B cell (primary cell): ENCODE results near the gene LDLRAD2. TPM values are rescaled to one million over a fixed set of nuclear protein-coding genes. Genes with fewer than 3 reads are reported as not detected.
A peak's percentile ranks its signal among the peaks of the same experiment; 100 is the strongest.

ENCODE experiments used
- ATAC-seq: fragments of 200-7000 bp; cut with Tn5 transposase; one replicate; pipeline ENCODE4 v1.10.0; 2021; ENCODE audit warnings: low read depth, mild to moderate bottlenecking, moderate number of reproducible peaks, moderate library complexity
- CTCF ChIA-PET: fragments of 350-600 bp; sonication (Branson Sonifier 250); formaldehyde crosslinking; loops from one replicate; lab custom pipeline; 2021; ENCODE audit warnings: antibody characterized with exemption, inconsistent platforms; lab: Charles Lee
- POLR2A ChIA-PET: fragments of 350-600 bp; sonication (Branson Sonifier 250); formaldehyde crosslinking; loops from one replicate; lab custom pipeline; 2021; ENCODE audit warnings: antibody characterized with exemption; lab: Charles Lee
- DNase-seq: peaks from one replicate; pipeline ENCODE4 v3.0.0; 2013
- H2AFZ ChIP-seq: 2 replicates; pipeline ENCODE4 v1.6.1; 2012; ENCODE audit warnings: mild to moderate bottlenecking, low read depth, low read length; ENCODE audit not compliant: insufficient read depth, poor library complexity, severe bottlenecking
- H3K27ac ChIP-seq, 2 donors: 1 replicate in 1 of 2; 2 replicates in 1 of 2; pipeline ENCODE4 v1.5.1; 2012 to 2013; ENCODE audit warnings: low read length in 2 of 2, mild to moderate bottlenecking in 2 of 2, moderate library complexity in 1 of 2
- H3K27me3 ChIP-seq, 4 experiments: fragments of 200-600 bp in 1 of 4; sonication (generic) in 1 of 4; replicated peaks in 1 of 4; 1 replicate in 2 of 4; 2 replicates in 2 of 4; pipeline versions ENCODE4 v1.6.1 to v1.7.0; 2013 to 2016; ENCODE audit warnings: low read length in 3 of 4, mild to moderate bottlenecking in 2 of 4, mixed read lengths in 1 of 4, moderate library complexity in 1 of 4; ENCODE audit not compliant: insufficient read depth in 4 of 4, control insufficient read depth in 3 of 4; ENCODE audit errors: control extremely low read depth in 1 of 4
- H3K36me3 ChIP-seq, 2 experiments: replicated peaks in 1 of 2; 1 replicate in 1 of 2; 2 replicates in 1 of 2; pipeline versions ENCODE4 v1.6.1 to v1.7.1; 2013; ENCODE audit warnings: low read length in 1 of 2; ENCODE audit not compliant: insufficient read depth in 2 of 2, control insufficient read depth in 1 of 2; ENCODE audit errors: control extremely low read depth in 1 of 2, extremely low read depth in 1 of 2
- H3K4me1 ChIP-seq, 2 donors: fragments of 200-600 bp in 1 of 2; sonication (generic) in 1 of 2; 1 replicate in 1 of 2; 2 replicates in 1 of 2; pipeline versions ENCODE4 v1.5.1 to v1.6.1; 2013 to 2017; ENCODE audit warnings: low read length in 2 of 2; ENCODE audit not compliant: control insufficient read depth in 2 of 2, insufficient read depth in 2 of 2
- H3K4me2 ChIP-seq: replicated peaks from 2 replicates; pipeline ENCODE3; 2012; ENCODE audit warnings: mild to moderate bottlenecking, low read depth, low read length; ENCODE audit not compliant: poor library complexity, severe bottlenecking
- H3K4me3 ChIP-seq, 5 experiments: fragments of 200-600 bp in 1 of 5; sonication (generic) in 1 of 5; 1 replicate in 3 of 5; 2 replicates in 2 of 5; pipeline versions ENCODE4 v1.5.1 to v1.7.0; 2011 to 2016; ENCODE audit warnings: low read length in 4 of 5, mild to moderate bottlenecking in 4 of 5, low read depth in 2 of 5, control low read depth in 1 of 5, moderate library complexity in 1 of 5; ENCODE audit not compliant: insufficient read depth in 1 of 5; ENCODE audit errors: control extremely low read depth in 1 of 5, extremely low read depth in 1 of 5
- H3K79me2 ChIP-seq: fragments of 200-600 bp; sonication (generic); one replicate; pipeline ENCODE4 v1.6.0; 2016; ENCODE audit warnings: low read length; ENCODE audit not compliant: control insufficient read depth, insufficient read depth
- H3K9ac ChIP-seq: fragments of 200-600 bp; sonication (generic); 2 replicates; pipeline ENCODE4 v1.6.1; 2017; ENCODE audit warnings: mild to moderate bottlenecking, low read length, moderate library complexity
- H3K9me3 ChIP-seq, 3 donors: one replicate each; pipeline versions ENCODE4 v1.6.1 to v1.7.1; 2013; ENCODE audit warnings: low read length in 2 of 3; ENCODE audit not compliant: control insufficient read depth in 2 of 3, insufficient read depth in 1 of 3; ENCODE audit errors: control extremely low read depth in 1 of 3
- H4K20me1 ChIP-seq: 2 replicates; pipeline ENCODE4 v1.6.0; 2012; ENCODE audit warnings: mild to moderate bottlenecking, low read length; ENCODE audit not compliant: insufficient read depth, control insufficient read depth, poor library complexity, severe bottlenecking
- H3K27ac Mint-ChIP-seq: one replicate; pipeline ENCODE4 v1.8.0; 2021; ENCODE audit warnings: mixed read lengths
- H3K27me3 Mint-ChIP-seq: one replicate; pipeline ENCODE4 v1.8.0; 2021; ENCODE audit warnings: mixed read lengths
- H3K4me1 Mint-ChIP-seq: one replicate; pipeline ENCODE4 v1.8.0; 2021; ENCODE audit warnings: mixed read lengths
- H3K4me3 Mint-ChIP-seq: one replicate; pipeline ENCODE4 v1.8.0; 2021; ENCODE audit warnings: mixed read lengths
- H3K9me3 Mint-ChIP-seq: one replicate; pipeline ENCODE4 v1.8.0; 2022; ENCODE audit warnings: mixed read lengths; ENCODE audit not compliant: insufficient read depth
- CTCF ChIP-seq: fragments of 200-600 bp; IDR thresholded peaks from one replicate; pipeline ENCODE4 v1.8.0; 2022; ENCODE audit warnings: antibody characterized with exemption, mild to moderate bottlenecking
- EZH2 ChIP-seq: IDR thresholded peaks from 2 replicates; pipeline ENCODE4 v1.6.1; 2012; ENCODE audit warnings: borderline replicate concordance, low read depth, mild to moderate bottlenecking, moderate library complexity, low read length; ENCODE audit not compliant: insufficient read depth, poor library complexity, severe bottlenecking
- WGBS: methylation state at CpG from one replicate; pipeline ENCODE4 v1.1.5; 2013; ENCODE audit warnings: missing lambda C conversion rate; ENCODE audit not compliant: insufficient coverage; 5-methylcytosine and 5-hydroxymethylcytosine counted together
- intact Hi-C: fragments of 100-400 bp; cut with micrococcal nuclease; formaldehyde crosslinking; loops from one replicate; pipeline ENCODE4 v1.10.0; 2022
- polyA plus RNA-seq: library from polyadenylated mRNA; depleted of rRNA; stranded (reverse); fragments of >200 nt; gene quantifications from 2 replicates; pipeline ENCODE4 v1.2.3, GENCODE V29; 2012
- total RNA-seq, 2 donors: library from RNA; stranded (reverse); fragments of 120-200 nt in 1 of 2; gene quantifications; 1 replicate in 1 of 2; 2 replicates in 1 of 2; pipeline versions ENCODE4 v1.2.3 to v1.2.4, GENCODE V29; 2013 to 2022

The LDLRAD2 gene
- total and polyA plus RNA-seq, 2 donors (not counting 1 experiment from before 2014, with no cell fraction given): 0.47 to 3.0 TPM

- H3K79me2 ChIP-seq: peaks cover 45% of the 10 kb centered on the region
- H3K27me3 Mint-ChIP-seq: no peaks in the 10 kb centered on the region
Measured at GRCh38 chr1:21782868-21783678, 29.0 kb upstream of the LDLRAD2 start, which contains the start of gene USP48. USP48 (minus strand) TSS chr1:21783149; CDS start chr1:21782957, 192 bp downstream.

More at GRCh38 chr1:21782868-21783678, 29.0 kb upstream of the LDLRAD2 start, which contains the start of gene USP48:
- no peaks in the 10 kb centered on the region for H3K9me3 Mint-ChIP-seq
- Histone ChIP-seq H4K20me1 (peaks cover 23% of the 10 kb centered on the region), H3K4me2 (peak within 1 kb of the TSS; percentile 86), H2AFZ (peak within 1 kb of the TSS; percentile 81), H3K27ac (peak within 1 kb of the TSS; percentile 99 to 100), H3K9me3 (no peaks in the 10 kb centered on the region), H3K36me3 (no peaks in the 10 kb centered on the region), H3K9ac (peak within 1 kb of the TSS; percentile 100), H3K4me1 (peaks cover 23 to 43% of the 10 kb centered on the region in 2 donors), H3K4me3 (peak within 1 kb of the TSS; percentile 86 to 100 (median 94)), H3K27me3 (no peaks in the 10 kb centered on the region)
- H3K4me1 Mint-ChIP-seq: peaks cover 34% of the 10 kb centered on the region
- TF ChIP-seq EZH2 (no peak), CTCF (peak; percentile 4)
- DNase-seq (peak; percentile 98), ATAC-seq (peak; percentile 81)
- H3K27ac Mint-ChIP-seq: peak within 1 kb of the TSS; percentile 100
- ChIA-PET CTCF (interaction anchor here (0.7 to 2.7 kb wide), 7 partner anchors 22 to 243 kb away, joined by 3 to 25 read pairs (median 3); no protein-coding TSS in a partner anchor), POLR2A (interaction anchor here (0.6 to 3.3 kb wide), 8 partner anchors 20 to 728 kb away, joined by 3 to 15 read pairs (median 6); partner anchors contain the start of gene CDC42)
- intact Hi-C loops: loop anchor here (1.0 to 5.0 kb wide), 11 partner anchors 21 to 996 kb away; partner anchors contain the start of genes CDC42, HP1BP3, HSPG2 and ZBTB40
- WGBS: under 1% methylated on average over 82 of the region's 82 CpGs
- H3K4me3 Mint-ChIP-seq: peak within 1 kb of the TSS; percentile 95
